Lower leg skin (tissue), 4 donors: ENCODE results near the gene DHRS4L2. TPM values are rescaled to one million over a fixed set of nuclear protein-coding genes. Genes with fewer than 3 reads are reported as not detected.
"Not testable (repeated sequence)": the region's sequence is repeated elsewhere in the genome, so short reads cannot be mapped to it uniquely, and the experiment has no call there.

Source experiments
- DNase-seq, 2 donors: peaks; one replicate each; pipeline ENCODE4 v3.0.0-alpha.2; 2019; ENCODE audit warnings: low spot score in 2 of 2
- H3K4me3 ChIP-seq: fragments of 200-600 bp; sonication (generic); 2 replicates; pipeline ENCODE4 v1.5.1; 2017; ENCODE audit warnings: mild to moderate bottlenecking, low read depth; ENCODE audit not compliant: poor library complexity, severe bottlenecking
- POLR2A ChIP-seq, 2 donors: fragments of 450-650 bp; IDR thresholded peaks; one replicate each; pipeline ENCODE4 v1.6.1; 2016 to 2017; ENCODE audit warnings: antibody characterized with exemption in 2 of 2, mild to moderate bottlenecking in 1 of 2, moderate library complexity in 1 of 2
- WGBS, 2 donors: methylation state at CpG; one replicate each; pipeline ENCODE4 v1.1.5; 2018; 5-methylcytosine and 5-hydroxymethylcytosine counted together
- intact Hi-C: fragments of 100-400 bp; cut with DNase I; formaldehyde crosslinking; loops from one replicate; pipeline ENCODE4 v1.15.0; 2023; ENCODE audit warnings: low total_unique reads
- total RNA-seq, 4 donors: library from RNA; depleted of rRNA; stranded (reverse); fragments of >200 nt; gene quantifications; one replicate each; pipeline ENCODE4 v1.1.0, GENCODE V29; 2016
- TF ChIP-seq, protein P1 (sequence below), 3 donors: fragments of 450-650 bp; IDR thresholded peaks; one replicate each; pipeline ENCODE4 v1.5.1; 2016; ENCODE audit warnings: antibody characterized with exemption in 3 of 3, mild to moderate bottlenecking in 3 of 3, moderate library complexity in 2 of 3

The DHRS4L2 gene
- total RNA-seq, 4 donors from 2014 or later, result 15.8 to 40.4 (median 23.3) TPM

DNA sequence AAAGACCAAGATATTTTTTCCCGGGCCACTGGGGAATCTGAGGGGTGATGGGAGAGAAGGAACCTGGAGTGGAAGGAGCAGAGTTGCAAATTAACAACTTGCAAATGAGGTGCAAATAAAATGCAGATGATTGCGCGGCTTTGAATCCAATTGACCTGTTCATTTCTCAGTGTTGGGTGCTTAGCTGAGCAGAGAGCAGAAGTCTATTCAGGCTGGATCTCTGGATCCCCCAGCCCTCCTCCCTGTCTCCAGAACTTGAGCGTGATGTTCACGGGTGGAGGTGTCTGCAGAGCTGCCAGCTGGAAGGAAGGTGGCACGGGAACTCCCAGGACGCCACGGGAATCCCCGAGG, 19.6 kb upstream of the DHRS4L2 start:
- H3K4me3 ChIP-seq, intact Hi-C loops, DNase-seq: not testable (repeated sequence)
- WGBS, 2 donors, result no CpG with 5 or more reads among the region's 9 CpGs

DNA sequence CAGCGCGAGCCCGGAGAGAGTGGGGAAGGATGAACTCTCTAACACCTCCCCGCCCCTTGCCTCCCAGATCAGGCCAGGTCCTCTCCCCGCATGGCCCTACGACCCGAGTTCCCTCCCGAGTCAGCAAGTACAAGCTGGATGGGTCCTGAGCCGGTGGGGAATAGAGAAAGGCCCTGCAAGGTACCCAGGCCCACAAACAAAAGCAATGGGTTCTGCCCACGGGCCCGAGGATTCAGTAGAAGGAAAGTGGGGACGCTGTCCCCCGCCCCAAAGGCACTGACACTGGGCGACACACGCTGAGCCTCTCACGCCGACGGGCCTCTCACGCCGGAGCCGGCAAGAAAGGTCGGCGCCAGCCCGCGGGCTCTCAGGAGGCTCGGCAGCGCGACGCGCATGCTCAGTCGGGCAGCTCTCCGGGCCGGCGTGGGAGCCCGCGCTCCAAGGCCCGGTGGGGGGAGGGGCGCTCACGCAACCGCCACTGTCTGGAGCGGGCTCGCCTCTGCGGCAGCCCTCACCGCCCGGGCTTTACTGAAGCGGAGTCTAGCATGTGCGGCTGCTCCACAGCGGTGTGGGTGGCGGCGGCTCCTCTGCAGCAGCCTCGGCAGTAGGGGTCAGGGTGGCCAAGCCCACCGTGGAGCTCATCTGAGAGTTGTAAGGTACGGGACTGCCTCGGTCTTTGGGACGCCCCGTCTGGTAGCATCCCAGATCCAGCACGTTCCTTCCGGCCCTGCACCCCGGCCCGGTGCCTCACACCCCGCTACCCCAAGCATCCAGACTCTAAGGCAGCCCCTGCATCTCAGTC, 19.0 kb upstream of the DHRS4L2 start:
- H3K4me3 ChIP-seq, intact Hi-C loops: not testable (repeated sequence)
- DNase-seq, result peak in 1 of 2 donors; percentile 90
- WGBS, 2 donors, result 18 to 27% methylated on average over 27 to 31 of the region's 61 CpGs

DNA sequence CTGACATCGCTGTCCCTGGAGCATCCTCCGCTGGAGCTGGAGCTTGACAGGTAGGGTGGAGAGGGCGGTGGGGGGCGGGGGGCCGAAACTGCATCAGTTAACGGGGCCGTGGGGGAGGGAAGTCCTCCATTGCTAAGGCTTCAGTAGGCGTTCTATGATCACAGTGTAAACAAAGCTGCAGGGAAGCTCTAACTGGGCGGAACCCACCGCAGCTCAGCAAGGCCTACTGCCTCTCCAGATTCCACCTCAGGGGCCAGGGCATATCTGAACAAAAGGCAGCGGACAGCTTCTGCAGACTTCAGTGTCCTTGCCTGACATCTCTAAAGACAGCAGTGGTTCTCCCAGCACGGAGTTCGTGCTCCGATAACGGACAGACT, 18.5 kb upstream of the DHRS4L2 start:
- DNase-seq, intact Hi-C loops, H3K4me3 ChIP-seq: not testable (repeated sequence)
- WGBS, 2 donors, result 86% methylated on average over 11 of the region's 15 CpGs; no CpG with 5 or more reads in 1 of the 2 donors

DNA sequence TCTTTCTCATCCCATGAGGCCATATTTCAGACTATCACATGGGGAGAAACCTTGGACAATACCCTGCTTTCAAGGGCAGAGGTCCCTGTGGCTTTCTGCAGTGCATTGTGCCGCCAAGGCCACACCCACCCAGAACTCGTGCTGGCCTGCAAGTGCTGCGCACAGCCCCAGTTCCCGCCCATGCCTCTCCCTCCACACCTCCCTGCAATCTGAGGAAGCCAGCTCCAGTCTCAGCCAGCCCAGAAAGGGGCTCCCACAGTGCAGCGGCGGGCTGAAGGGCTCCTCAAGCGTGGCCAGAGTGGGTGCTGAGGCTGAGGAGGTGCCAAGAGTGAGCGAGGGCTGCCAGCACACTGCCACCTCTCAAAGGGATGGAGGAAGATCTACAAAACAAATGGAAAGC, 15.6 kb upstream of the DHRS4L2 start:
- 64 to 69% methylated on average over 8 of the region's 8 CpGs for WGBS, 2 donors
- DNase-seq, intact Hi-C loops, H3K4me3 ChIP-seq: not testable (repeated sequence)

DNA sequence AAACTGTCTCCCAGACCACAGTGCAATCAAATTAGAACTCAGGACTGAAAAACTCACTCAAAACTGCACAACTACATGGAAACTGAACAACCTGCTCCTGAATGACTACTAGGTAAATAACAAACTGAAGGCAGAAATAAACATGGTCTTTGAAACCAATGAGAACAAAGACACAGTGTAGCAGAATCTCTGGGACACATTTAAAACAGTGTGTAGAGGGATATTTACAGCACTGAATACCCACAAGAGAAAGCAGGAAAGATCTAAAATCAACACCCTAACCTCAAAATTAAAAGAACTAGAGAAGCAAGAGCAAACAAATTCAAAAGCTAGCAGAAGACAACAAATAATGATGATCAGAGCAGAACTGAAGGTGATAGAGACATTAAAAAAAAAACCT, 14.7 kb upstream of the DHRS4L2 start:
- DNase-seq, intact Hi-C loops, H3K4me3 ChIP-seq: not testable (repeated sequence)

DNA sequence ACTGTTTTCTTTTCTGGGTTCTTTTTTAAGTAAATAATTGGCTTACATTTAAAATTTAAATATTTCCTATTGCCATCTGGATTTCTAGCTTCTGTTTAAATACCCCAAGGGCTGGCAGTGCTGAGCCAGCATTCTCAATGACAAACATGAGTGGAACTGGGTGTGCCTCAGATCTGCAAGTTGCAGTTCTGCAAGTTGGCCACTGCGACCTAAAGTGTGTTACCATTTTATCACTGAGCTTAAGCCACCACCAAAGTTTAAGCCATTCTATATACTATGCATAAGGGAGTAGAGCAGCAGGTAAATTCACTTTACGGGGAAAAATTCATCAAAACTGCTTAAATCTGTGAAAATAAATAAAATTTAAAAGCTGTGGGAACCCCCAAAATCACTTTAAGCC, 11.5 kb upstream of the DHRS4L2 start:
- peak in 1 of 2 donors; percentile 41 for DNase-seq
- intact Hi-C loops, H3K4me3 ChIP-seq: not testable (repeated sequence)
- WGBS, 2 donors, result 40 to 45% methylated on average over 2 of the region's 2 CpGs

DNA sequence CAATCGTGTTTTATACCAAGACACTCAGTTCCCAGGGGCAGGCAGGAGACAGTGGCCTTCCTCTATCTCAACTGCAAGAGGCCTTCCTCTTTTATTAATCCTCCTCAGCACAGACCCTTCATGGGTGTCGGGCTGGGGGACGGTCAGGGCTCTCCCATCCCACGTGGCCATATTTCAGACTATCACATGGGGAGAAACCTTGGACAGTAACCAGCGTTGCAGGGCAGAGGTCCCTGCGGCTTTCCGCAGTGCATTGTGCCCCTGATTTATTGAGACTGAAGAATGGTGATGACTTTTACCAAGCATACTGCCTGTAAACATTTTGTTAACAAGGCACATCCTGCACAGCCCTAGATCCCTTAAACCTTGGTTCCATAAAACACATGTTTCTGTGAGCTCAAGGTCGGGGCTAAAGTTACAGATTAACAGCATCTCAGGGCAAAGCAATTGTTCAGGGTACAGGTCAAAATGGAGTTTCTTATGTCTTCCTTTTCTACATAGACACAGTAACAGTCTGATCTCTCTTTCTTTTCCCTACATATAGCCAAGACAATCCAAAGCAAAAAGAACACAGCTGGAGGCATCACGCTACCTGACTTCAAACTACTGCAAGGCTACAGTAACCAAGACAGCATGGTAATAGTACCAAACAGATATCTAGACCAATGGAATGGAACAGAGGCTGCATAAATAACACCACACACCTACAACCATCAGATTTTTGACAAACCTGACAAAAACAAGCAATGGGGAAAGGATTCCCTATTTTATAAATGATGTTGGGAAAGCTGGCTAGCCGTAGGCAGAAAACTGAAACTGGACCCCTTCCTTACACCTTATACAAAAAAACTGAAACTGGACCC, 6.5 kb upstream of the DHRS4L2 start:
- WGBS, 2 donors, result 86 to 87% methylated on average over 10 of the region's 10 CpGs
- H3K4me3 ChIP-seq, DNase-seq, intact Hi-C loops: not testable (repeated sequence)

DNA sequence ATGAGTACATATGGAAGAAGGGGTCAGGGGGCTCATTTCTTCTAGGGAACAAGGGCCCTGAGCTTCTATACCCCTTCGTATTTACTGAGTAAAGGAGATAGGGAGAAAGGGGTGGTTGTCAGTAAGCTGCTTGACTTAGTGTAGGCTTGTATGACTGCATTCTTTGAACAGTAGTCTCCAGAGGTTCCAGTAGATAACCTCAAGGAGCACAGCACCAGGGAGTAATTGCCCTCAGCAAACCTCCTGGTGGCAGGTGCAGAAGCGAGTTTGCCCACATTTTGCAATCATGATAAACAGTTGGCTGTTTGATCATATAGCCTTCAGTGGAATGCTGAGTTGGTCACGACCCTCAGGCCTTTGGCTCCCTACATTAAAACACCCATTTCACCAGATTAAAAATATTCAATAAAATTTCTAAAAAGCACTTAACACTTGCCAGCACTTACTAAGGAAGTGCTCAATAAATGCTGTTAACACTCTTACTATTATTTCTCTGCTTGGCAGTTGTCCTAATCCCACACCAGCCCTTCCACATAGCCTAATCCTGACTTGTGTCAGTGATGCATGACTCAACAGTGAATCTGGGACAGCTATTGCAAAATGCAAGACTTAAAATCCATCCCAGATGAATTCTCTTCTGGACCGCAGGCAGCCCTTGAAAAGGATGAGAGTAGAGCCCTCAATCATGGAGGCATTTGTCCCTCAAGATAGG, 3.7 kb upstream of the DHRS4L2 start:
- no peak for TF ChIP-seq POLR2A (IDR thresholded peaks at IDR 0.05)
- TF ChIP-seq, protein P1, sequence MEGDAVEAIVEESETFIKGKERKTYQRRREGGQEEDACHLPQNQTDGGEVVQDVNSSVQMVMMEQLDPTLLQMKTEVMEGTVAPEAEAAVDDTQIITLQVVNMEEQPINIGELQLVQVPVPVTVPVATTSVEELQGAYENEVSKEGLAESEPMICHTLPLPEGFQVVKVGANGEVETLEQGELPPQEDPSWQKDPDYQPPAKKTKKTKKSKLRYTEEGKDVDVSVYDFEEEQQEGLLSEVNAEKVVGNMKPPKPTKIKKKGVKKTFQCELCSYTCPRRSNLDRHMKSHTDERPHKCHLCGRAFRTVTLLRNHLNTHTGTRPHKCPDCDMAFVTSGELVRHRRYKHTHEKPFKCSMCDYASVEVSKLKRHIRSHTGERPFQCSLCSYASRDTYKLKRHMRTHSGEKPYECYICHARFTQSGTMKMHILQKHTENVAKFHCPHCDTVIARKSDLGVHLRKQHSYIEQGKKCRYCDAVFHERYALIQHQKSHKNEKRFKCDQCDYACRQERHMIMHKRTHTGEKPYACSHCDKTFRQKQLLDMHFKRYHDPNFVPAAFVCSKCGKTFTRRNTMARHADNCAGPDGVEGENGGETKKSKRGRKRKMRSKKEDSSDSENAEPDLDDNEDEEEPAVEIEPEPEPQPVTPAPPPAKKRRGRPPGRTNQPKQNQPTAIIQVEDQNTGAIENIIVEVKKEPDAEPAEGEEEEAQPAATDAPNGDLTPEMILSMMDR (IDR thresholded peaks at IDR 0.05), result no peak
- WGBS, 2 donors, result 38 to 44% methylated on average over 4 of the region's 4 CpGs
- DNase-seq, result no peak
- no peak overlapping the region for H3K4me3 ChIP-seq
- intact Hi-C loops, result no loop called here

DNA sequence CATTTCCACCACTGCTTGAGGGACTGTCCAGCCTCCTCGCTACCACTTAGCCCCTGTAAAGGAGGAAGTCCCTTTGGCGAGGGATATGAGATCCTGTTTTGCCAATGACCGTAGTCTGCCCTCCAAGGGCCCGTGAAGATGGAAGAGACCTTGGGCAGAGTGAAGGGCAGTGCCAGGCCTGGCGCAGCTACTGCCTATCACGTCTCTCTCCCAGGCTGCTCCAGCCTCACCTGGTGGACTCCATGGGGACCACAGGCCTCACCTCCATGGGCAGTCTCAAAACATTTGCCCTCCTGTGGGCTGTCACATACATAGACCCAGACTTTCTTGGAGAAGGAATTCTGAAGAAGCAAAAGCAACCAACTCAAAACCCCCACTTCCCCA, 514 bp upstream of the DHRS4L2 start:
- intact Hi-C loops, DNase-seq, H3K4me3 ChIP-seq: not testable (repeated sequence)
- 78% methylated on average over 6 of the region's 6 CpGs; no CpG with 5 or more reads in 1 of the 2 donors for WGBS, 2 donors

DNA sequence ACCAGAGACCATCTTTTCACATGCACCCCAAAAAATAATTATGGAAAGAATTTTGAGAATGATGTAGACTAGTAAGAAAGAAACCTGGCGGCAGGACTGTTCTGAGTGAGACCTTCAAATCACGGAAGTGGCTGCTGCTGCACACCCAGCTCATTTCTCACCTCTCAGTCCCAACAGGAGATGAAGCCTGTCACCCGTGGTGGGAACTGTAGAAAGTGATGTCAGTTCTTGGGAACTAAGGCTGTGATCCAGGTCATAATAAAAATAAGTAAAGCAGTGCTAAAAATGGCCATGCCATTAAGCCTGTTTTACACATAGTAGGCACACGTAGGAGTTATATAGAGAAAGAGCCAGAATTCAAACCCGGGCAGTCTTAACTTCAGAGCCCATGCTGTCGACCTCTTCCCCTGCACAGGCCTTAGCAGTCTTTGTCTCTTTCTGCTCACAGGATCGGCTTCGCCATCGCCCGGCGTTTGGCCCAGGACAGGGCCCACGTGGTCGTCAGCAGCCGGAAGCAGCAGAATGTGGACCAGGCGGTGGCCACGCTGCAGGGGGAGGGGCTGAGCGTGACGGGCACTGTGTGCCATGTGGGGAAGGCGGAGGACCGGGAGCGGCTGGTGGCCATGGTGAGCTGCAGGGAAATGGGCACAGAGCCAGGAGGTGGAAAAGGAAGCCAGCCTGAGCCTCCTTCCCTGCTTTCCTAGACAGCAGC, 1.2 kb downstream of the DHRS4L2 start:
- 45 to 78% methylated on average over 11 to 21 of the region's 21 CpGs for WGBS, 2 donors
- peak in 1 of 2 donors; percentile 93 for DNase-seq
- H3K4me3 ChIP-seq, intact Hi-C loops: not testable (repeated sequence)

DNA sequence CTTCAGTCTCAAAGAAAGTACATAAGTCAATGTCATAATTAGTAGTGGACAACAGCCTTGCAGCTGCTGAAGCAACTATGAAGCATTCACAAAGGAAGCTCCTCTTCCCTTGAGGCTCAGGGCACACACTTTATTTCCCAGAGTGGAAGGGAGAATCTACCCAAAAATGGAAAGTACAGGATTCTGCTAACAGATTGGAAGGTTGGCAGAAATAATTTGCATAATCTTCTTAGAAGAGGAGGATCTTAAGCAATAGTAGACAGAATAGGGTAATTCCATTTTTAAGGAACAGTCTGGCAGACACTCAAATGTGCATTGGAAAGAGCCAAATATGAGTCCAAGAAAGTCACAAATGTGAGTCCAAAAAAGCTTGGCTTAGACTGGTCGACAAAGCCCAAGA, 2.2 kb downstream of the DHRS4L2 start:
- intact Hi-C loops, DNase-seq: not testable (repeated sequence)
- WGBS, 2 donors, result 20 to 73% methylated on average over 1 of the region's 1 CpG

DNA sequence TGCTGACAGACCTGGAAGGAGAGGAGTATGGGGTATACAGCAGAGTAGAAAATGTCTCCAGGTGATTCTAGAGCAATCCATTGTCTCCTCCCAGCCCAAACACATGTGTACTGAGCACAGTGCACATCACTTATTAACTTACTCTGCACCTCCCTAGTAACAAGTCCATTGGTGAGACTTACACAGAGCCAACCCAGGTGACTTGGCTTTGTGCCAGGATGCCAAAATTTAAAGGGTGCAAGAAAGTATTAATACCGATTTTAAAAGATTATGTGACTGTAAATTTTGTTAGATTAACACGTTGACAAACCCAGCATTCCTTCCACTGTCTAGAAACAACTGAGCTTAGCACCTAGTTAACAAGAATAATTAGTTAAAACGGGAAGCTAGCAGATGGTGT, 4.3 kb downstream of the DHRS4L2 start:
- H3K4me3 ChIP-seq, DNase-seq, intact Hi-C loops: not testable (repeated sequence)
- WGBS, 2 donors, result 60 to 64% methylated on average over 3 of the region's 3 CpGs

More for the DNA sequence above, 2.2 kb downstream of the DHRS4L2 start:
- H3K4me3 ChIP-seq, result not testable (repeated sequence)

DNA sequence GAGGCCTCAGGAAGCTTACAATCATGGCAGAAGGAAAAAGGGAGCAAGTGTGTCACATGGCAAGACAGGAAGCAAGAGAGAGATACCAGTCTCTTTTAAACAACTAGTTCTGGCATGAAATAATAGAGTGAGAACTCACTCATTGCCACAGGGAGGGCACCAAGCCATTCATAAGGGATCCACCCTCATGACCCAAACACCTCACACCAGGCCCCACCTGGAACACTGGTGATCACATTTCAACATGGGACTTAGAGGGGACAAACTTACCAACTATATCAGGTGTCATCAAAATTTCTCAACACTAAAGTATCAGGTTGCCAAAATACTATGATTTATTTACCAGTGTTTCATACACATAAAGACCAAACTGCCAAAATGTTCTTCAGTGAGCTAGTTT, 7.3 kb downstream of the DHRS4L2 start:
- H3K4me3 ChIP-seq, DNase-seq, intact Hi-C loops: not testable (repeated sequence)
